GM18517 (cell line): ENCODE results near the gene MOK.

Experiments used
- ATAC-seq: cut with Tn5 transposase; IDR thresholded peaks from one replicate; pipeline ENCODE4 v1.9.1; 2021; ENCODE audit warnings: mild to moderate bottlenecking, moderate library complexity; ENCODE audit not compliant: unreplicated experiment

Gene MOK

DNA sequence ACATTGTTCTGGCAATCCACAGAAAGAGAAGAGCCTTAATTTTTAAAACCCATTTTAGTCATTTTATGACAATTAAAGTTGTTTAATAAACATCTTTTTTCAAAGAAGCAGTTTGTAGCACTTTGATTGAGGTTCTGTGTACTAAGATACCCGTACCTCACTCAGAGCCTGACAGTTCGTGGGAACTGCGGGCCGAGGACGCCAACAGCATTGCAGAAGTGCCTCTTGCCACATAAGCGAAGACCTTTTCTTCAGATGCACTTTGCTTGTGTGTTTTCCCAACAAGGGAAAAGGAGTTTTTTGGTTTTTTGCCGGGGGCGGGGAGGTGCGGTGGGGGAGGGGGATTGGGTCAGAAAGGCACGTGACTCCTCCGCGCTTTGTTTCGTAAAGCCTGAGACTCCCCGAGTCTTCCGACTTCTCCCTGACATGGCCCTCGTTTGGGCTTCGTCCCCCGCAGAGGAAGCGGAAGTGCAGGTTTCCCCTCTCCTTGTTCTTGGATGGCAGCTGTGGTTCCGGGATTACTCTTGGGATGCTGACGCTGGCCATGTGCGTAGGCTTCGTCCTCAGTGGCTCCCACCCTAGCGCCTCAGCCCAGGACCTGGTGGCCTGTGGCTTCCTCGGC is 94.4 kb downstream of the MOK start:
- ATAC-seq, result no peak

DNA sequence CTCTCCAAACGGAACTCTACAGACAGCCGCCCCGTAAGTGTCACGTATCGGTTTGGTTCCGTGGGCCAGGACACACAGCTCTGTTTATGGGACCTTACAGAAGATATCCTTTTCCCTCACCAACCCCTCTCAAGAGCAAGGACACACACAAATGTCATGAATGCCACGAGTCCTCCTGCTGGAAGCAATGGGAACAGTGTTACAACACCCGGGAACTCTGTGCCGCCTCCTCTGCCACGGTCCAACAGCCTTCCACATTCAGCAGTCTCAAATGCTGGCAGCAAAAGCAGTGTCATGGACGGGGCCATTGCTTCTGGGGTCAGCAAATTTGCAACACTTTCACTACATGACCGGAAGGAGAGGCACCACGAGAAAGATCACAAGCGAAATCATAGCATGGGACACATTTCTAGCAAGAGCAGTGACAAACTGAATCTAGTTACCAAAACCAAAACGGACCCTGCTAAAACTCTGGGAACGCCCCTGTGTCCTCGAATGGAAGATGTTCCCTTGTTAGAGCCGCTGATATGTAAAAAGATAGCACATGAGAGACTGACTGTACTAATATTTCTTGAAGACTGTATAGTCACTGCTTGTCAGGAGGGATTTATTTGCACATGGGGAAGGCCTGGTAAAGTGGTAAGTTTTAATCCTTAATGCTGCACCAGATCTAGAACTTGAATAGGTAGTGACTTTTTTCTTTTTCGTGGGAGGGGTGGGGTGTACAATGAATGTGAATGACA is 95.6 kb downstream of the MOK start:
- ATAC-seq, result no peak

DNA sequence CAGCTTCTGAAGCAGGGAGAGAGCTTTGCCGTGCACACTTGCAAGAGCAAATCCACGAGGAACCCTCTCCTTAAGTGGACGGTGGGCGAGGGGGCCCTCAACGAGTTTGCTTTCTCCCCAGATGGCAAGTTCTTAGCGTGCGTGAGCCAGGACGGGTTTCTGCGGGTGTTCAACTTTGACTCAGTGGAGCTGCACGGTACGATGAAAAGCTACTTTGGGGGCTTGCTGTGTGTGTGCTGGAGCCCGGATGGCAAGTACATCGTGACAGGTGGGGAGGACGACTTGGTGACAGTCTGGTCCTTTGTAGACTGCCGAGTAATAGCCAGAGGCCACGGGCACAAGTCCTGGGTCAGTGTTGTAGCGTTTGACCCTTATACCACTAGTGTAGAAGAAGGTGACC is 96.2 kb downstream of the MOK start:
- no peak for ATAC-seq

DNA sequence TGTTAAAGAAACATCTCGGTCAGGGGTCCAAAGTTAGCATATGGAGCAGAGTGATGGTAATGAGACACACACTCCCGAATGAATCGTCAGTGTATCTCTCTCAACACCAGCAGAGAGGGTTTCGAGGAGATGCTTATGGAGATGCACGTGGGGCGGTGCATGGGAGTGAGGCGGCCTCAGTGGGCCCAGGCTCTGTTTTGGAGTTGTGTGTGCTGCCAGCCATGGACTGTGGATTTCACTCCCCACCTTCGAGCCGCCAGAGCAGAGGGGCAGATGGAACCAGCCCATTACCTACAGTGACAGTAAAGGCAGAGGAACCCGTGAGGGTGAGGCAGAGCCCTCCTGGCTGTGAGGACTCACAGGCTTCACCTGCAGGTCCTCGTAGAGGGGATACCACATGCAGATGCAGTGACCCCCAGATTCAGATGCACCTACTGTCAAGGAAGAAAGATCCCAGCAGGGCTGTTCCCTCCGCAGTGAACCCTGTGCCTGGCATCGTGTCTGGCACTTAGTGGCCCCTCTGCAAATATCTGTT is 97.1 kb downstream of the MOK start:
- ATAC-seq, result no peak

DNA sequence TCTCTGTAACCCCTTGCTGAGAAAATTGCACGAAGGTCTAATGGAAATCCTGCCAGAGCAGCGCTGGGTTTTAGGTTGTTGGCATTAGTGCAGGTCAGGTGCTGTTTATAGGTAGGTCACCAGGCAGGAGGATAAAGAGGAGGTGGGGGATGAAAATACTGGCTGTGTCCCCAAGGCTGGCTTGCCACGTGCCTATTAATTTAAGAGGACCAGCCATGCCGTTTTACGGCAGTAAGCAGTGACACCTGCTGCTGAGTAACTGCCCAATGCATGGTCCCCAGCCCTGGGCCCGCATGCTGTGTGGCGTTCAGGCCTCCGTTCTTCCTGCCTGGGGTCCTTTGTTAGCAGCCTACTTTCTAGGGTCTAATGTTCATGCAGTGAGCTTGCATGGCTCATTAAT is 98.0 kb downstream of the MOK start:
- no peak for ATAC-seq

DNA sequence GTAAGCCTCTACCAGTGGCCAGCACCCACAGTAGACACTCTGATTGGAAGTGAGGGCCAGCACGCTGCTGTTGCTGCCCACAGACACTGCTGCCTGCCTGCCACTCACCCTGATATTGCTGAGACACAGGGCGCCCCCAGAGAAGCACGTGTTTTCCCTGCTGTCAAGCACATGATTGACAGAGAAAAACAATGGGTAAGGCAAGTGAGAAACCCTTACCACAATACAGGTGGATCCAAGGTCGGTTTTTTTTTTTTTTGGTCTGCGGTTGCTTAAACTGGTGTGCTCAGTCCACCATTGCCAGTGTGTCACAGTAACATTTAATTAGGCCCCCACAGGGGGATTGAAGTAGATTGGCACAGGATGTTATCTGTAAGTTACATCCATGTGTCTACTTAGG is 99.4 kb downstream of the MOK start:
- ATAC-seq, result no peak

DNA sequence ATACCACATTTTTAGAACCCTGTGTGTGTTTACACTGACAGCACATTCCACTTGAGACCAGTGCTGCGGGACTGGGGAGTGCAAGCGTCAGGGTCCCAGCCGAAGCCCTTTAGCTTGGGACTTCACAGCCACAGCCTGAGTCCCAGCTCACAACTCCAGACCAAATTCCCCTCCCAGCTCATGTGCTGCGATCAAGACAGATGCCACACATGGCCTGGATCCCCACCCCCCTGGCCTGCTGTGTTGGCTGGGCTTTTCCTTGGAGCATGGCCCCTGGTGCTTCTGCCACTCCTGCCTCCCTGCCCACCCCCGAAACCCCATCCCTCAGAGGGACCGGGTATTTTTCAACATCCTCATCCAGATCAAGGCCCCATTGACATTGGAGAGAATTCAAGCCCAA is 101.6 kb downstream of the MOK start:
- no peak for ATAC-seq

DNA sequence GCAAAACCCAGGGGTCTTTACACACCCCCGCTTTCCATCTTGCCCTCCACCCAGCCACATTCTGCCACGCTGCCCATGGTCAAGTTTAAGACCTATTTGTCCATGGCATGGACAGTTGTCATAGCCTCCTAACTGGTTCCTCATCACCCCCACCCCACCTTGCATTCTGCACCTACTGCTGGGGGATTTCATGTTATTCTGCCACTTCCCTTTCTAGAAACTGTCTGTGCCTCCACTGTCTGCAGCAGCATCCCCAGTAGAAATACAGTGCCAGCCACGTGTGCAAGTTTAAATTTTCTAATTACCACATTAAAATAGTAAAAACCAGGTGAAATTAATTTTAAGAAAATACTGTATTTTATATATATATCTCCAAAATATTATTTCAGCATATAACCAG is 102.0 kb downstream of the MOK start:
- ATAC-seq, result no peak

DNA sequence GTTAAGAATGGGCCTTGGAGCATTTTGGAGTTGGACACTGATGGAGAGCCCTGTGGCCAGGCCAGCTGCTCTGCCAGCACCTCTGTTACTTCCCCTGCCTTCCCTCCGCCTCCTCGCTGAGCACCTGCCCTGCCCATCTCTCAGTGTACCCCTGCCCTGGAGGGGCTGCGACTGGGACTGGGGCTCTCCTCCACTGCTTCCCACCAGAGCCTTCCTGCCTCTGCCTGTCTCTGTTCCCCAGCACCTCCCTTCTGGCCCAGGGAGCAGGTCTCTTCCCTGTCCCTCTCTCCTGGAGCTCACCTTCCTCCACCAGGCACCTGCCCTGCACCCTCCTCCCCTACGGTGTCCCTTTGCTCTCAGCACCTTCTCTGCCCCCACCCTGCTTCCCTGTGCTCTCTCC is 103.2 kb downstream of the MOK start:
- ATAC-seq, result no peak

DNA sequence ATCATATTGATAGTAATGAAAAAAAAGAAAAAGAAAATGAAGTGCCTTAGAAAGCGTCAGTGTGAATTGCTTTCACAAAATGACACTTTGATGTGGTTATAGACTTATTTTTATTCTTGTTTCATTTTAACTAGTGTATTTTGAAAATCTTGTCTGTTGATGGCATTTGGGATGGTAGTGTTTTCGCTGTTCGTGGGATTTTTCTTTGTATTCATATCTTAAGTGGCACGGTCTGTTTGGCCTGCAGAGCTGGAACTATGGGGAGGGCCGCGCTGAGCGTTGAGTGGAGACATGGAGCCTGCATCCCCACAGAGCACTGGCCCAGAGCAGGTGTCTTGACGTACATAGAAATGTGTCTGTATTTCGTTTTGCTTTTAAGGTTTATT is 103.6 kb downstream of the MOK start:
- ATAC-seq, result no peak

DNA sequence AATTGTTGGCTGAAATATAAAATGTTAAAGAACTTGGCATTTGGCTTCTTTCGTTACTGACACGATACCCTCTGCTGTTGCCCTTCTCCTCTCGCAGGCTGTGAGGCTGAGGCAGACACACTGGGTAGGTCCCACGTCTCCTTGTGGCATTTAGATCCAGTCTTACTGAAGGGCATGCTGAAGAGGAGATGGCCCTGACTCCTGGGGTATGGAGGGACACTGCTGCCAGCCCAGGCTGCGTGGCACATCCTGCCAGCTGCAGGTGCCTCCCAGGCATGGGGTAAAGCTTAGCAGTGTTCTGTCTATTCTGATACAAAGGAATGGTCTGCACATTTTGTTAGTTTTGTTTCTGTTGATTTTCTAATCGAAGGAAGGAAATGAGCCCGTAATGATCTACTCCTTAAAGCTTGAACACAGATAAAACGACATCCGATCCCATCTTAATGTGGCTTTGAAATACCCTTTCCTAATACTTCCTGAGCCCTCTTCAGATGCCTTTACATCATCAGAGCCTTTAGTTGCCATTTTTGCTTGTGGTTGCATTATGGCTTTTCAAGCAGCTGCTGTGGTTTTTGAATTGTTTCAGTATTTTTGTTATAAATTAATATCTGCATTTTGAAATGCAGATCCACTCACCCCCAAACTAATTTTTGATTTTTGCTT is 104.1 kb downstream of the MOK start:
- ATAC-seq, result no peak

DNA sequence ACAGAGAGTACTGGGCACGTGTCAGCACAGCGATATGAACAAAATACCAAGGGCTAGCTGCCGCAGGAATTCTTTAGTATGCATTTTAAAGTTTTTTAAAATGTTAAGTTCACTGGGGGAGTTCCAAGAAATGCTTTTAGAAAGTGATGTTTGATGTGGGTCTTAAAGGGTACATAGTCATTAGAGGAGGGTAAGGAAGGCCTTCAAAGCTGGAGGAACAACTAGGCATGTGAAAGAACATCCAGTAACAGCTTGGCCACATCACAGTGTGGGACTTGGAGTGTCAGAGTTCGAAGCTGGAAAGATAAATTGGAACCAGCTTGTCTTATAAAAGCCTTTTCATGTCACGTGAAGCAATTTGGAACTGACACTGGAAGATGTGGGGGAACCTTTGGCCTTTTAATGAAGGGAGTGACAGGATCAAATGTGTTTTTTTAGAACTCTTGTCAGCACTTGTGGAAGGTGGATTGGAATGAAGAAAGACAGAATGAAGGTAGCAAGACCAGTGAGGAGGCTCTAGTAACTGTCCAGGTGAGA is 107.6 kb downstream of the MOK start:
- no peak for ATAC-seq

DNA sequence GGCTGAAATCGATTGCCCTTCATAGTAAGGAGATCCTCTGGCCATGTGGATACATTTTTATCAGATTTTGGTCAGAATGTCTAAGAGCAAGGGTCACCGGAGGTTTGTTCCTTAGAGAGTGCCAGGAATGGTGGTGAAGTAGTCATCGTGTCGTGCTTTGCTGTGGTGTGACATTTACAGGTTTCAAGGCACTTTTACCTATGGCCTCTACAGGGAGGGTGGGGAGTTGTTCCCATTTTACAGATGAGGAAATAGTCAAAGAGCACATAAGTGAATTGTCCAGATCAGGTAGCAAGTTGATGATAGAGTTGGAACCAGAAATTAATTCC is 108.1 kb downstream of the MOK start:
- ATAC-seq, result no peak

DNA sequence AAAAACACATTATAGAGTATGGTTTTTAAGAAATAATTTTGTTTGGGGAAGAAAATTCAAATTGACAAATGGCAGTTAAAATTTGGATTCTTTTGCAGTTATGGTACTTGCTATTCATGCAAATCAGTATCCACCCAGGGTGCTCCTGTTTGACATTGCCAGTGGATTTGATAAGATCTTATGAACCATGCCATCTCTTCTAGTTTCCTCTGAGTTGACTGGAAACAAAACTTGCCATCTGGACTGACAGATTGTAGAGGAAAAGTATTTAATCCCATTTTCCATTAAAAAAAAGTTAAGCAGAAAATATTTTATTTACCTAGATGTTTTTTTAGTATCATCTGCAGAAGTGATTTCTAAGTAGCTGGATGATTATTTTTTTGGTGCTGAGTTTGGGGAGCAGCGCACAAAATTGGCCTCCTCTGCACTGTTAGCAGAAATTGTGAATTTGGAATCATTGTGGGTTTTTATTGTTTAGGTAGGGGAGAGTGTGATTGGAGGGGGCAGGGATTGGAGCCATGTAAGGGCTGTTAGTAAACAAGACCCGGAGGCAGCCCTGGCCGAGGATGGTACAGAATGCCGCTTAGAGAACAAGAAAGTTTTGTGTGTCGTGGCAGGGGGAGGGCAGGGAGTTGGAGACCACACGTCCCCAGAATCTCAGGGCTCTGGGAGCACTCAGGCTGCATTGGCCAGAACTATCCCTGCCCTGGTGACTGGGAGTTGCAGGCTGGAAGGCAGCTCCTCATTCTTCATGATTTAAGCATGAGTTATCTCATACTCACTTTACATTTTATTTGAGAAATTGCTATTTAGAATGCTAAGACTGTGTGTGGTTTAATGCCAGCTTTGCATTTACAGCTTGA is 108.7 kb downstream of the MOK start:
- ATAC-seq, result no peak

DNA sequence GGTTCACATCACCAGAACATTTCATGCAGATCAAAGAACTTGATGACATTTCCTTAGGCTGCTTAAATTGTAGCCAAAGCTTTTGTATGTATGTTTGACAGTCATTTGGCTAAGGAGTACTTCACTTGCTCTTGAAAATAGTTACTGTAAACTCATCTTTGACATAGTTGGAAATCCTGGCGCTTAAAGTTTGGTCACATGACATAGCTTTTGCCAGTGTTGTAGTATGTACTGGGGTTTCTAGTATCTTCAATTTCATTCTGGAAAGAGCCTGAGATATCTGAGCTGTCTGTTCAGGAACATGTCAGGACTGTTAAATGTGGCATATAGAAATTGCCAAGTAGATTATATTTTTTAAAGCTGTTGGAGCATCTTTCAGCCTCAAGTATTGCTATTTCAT is 109.5 kb downstream of the MOK start:
- ATAC-seq, result no peak

DNA sequence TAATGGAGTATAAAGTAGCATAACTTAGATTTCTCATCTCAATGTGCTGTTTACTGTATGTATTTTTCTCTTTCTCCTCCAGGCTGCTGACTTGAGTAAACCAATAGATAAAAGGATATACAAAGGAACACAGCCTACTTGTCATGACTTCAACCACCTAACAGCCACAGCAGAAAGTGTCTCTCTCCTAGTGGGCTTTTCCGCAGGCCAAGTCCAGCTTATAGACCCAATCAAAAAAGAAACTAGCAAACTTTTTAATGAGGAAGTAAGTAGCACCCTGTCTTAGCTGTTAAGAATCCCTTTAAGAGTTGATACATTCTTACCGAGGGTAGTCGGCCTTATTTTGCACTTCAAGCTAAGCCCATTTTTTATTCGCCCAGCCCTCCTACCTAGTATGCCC is 110.1 kb downstream of the MOK start:
- ATAC-seq, result no peak

DNA sequence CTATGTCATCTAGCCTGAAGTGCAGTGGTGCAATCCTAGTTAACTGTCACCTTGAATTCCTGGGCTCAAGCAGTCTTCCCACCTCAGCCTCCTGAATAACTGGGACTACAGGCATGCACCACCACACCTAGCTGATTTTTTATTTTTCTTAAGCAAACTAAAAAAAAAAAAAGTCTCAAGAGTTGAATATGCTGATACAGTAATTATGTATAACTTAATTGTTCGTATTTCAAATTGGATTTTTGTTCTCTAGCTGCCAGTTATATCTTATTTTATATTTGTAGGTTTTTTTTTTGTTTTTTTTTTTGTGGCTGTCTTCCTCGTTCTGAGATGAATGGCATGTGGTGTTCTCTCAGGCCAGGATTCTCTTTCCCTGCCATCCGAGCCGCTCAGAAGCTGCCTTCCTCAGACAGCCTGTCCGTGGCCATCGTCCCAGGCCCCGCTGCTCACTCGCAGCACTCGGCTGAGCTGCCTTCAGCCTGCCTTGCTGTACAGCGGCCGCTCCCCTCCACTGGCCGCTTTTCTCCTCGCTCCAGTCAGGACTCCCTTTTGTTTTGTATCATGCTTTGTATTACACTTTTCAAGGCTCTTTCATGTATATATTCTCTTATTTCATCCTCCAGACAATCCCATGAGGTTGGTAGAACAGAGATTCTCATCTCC is 112.0 kb downstream of the MOK start:
- no peak for ATAC-seq

DNA sequence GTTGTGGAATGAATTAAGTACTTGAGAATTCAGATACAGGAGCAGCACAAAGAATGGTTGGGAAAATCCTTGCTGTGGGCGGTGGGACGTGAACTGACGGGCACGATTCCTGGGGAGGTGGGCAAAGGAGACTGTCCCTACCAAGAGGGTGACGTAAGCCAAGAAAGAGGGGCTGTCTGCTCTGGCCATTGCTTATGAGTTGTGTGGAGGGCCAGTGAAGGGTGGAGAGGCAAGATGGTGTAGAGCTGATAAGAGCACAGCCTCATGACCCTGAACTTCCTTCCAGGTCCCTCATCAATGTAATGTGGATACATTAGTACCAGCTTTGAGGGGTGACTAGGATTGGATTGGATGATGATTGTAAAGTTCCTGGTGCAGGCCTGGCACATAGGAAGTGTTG is 115.1 kb downstream of the MOK start:
- ATAC-seq, result no peak

DNA sequence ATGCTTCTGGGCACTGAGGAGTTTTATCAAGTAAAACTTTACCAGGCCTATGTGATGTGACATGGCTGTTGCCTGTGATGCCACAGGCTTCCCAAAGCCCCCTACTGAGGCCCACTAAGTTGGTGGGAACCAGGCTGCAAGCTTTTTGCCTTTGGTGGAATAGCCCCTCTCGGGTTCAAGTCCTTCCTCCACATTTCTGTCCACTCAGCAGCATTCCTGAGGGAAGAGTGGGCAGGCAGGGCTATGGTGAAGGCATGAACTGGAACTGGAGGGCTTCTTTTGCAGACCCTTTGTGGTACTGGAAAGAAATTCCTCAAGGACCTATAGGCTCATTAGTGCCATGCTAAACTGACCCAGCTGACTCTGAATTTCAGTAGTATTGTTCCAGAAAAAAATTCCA is 116.8 kb downstream of the MOK start:
- ATAC-seq, result no peak

DNA sequence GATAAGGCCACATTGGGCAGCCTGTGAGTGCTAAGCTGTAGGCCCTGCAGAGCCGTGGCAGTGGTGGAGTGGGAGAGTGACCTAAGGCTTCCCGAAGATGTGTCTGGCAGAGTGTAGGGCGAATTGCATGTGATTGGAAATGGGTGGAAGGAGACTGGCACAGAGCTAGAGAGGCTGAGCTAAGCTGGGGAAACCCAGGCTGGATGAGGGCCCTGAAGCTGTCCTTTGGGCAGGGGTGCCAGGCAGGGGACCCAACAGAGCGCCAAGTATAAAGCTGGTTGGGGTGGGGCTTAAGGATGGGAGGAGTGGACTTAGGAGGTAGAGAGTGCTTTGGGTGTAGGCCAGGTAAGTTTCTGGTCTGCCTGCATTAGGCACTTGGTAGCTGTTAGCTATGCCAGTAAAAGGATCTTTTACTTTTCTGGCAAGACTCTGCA is 117.4 kb downstream of the MOK start:
- no peak for ATAC-seq

DNA sequence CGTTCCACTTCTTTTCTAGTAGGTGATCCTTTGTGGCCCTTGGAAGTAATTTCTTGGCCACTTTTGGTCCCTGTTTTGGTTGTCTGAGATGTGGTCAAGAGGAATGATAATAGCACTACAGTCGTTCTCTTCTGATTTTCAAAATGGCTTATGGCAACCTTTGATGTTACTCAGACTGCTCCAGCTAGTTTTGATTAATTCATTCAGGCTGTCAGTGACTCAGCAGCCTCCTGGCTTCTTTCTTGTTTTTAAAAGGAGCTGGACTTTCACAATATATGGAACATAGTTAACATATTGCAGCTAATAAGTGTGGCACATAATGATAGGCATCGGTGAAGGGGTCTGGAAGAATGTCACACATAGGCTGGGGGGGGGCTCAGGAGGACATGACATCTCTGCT is 117.9 kb downstream of the MOK start:
- ATAC-seq, result no peak
